Measurements from ENCODE around the gene POLR2M.

Gene POLR2M

GRCh38 chr15:57747206-57747896, 40.8 kb downstream of the POLR2M start:
- no peak for DNase-seq (ENCODE audit: low read depth)
- TF ChIP-seq CTCF (conservative IDR thresholded peaks at IDR 0.05; ENCODE audit: low read depth, low read length) = no peak
- H3K4me3 ChIP-seq (ENCODE audit: low read length) = no peak overlapping the region

DNA sequence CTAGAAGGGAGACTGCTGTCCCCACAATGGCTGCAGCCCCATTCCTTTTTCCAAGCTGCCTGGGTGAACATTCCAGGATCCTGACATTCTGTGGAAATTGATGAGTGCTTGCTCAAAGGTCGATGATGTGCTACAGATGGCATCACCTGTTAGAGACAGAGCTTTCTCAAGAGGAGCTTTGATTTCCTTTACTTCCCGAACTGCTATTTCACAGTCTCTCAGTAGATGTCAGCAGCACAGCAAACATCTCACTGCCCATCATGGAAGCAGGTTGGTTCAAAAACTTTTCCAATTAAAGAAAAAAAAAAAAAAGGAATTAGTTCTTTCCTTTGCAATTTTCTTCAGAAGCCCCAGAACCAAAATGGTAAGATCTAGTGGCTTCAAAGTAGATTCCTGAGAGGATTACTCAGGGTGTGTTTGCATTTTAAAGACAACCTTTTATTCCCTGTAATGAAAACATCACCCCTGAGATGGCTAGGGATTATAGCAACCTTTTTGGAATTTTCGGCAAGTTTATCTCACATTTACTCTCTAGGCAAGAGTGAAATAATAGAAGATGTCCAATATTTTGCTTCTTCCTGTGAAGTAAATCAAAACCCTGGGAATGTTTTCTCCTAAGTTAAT, 44.8 kb downstream of the POLR2M start:
- peak; percentile 75 for TF ChIP-seq CTCF (conservative IDR thresholded peaks at IDR 0.05; ENCODE audit: low read depth, low read length)
- H3K4me3 ChIP-seq (ENCODE audit: low read length) = no peak overlapping the region
- DNase-seq (ENCODE audit: low read depth) = no peak

- DNase-seq (ENCODE audit: low read depth) = no peak
- TF ChIP-seq CTCF (conservative IDR thresholded peaks at IDR 0.05; ENCODE audit: low read depth, low read length) = peak; percentile 33
- no peak overlapping the region for H3K4me3 ChIP-seq (ENCODE audit: low read length)
These were observed 45.9 kb downstream of the POLR2M start for GRCh38 chr15:57752436-57752835.

- H3K4me3 ChIP-seq (ENCODE audit: low read length) = no peak overlapping the region
- TF ChIP-seq CTCF (conservative IDR thresholded peaks at IDR 0.05; ENCODE audit: low read depth, low read length) = no peak
- DNase-seq (ENCODE audit: low read depth) = no peak
These were observed 46.3 kb downstream of the POLR2M start for GRCh38 chr15:57752840-57753239.

DNA sequence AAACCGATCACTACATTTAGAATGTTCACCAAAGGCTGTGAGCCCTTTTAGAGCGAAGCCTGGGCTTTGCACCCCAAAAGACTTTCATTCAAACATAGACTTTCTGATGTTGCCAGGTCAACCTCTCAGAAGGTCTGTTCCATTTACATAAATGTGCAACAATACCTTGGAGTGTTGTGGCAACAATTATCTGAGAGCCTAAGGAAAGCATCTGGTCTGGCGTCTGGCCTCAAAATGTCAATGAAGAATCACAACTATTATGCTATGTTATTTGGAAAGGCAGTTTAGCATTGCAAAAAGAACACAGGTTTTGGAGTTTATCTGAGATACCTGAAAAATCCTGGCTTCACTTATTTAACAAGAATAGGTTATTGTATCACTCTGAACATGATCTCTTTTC, 50.0 kb downstream of the POLR2M start:
- no peak for DNase-seq (ENCODE audit: low read depth)
- TF ChIP-seq CTCF (conservative IDR thresholded peaks at IDR 0.05; ENCODE audit: low read depth, low read length) = no peak

GRCh38 chr15:57758560-57758959, 52.0 kb downstream of the POLR2M start:
- DNase-seq (ENCODE audit: low read depth) = no peak
- no peak for TF ChIP-seq CTCF (conservative IDR thresholded peaks at IDR 0.05; ENCODE audit: low read depth, low read length)
- H3K4me3 ChIP-seq (ENCODE audit: low read length) = no peak overlapping the region

More for the DNA sequence above, 50.0 kb downstream of the POLR2M start:
- H3K4me3 ChIP-seq (ENCODE audit: low read length) = no peak overlapping the region

GRCh38 chr15:57761562-57761961, 55.0 kb downstream of the POLR2M start:
- no peak overlapping the region for H3K4me3 ChIP-seq (ENCODE audit: low read length)
- no peak for DNase-seq (ENCODE audit: low read depth)
- no peak for TF ChIP-seq CTCF (conservative IDR thresholded peaks at IDR 0.05; ENCODE audit: low read depth, low read length)
